ENCODE data around the gene GXYLT2. TPM values are rescaled to one million over a fixed set of nuclear protein-coding genes. Genes with fewer than 3 reads are reported as not detected.

GXYLT2 gene
- total RNA-seq, 2 donors from 2014 or later: 32.4 to 35.1 TPM

DNA sequence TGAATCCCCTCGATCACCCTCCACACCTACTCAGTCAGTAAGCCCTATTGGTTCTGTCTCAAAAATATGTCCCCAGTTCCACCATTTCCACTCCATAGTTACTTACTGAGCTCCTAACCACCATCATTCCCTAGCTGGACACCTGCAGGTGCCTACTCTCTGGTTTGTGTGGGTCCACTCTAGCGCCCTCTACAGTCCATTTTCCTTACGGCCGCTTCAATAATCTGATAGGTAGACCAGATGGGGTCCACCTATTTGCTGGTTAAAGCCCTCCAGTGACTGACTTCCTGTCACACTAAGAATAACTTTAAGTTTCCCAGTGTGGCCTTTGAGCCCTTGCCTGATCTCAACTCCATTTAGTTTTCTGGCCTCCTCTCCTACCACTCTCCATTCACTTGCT lies 5.0 kb downstream of the GXYLT2 start:
- no peak overlapping the region for H3K4me3 ChIP-seq
- DNase-seq (ENCODE audit: low spot score) (no peak), ATAC-seq (ENCODE audit: insufficient number of reproducible peaks, low FRiP score, low read depth) (no peak)
- TF ChIP-seq, protein P1, sequence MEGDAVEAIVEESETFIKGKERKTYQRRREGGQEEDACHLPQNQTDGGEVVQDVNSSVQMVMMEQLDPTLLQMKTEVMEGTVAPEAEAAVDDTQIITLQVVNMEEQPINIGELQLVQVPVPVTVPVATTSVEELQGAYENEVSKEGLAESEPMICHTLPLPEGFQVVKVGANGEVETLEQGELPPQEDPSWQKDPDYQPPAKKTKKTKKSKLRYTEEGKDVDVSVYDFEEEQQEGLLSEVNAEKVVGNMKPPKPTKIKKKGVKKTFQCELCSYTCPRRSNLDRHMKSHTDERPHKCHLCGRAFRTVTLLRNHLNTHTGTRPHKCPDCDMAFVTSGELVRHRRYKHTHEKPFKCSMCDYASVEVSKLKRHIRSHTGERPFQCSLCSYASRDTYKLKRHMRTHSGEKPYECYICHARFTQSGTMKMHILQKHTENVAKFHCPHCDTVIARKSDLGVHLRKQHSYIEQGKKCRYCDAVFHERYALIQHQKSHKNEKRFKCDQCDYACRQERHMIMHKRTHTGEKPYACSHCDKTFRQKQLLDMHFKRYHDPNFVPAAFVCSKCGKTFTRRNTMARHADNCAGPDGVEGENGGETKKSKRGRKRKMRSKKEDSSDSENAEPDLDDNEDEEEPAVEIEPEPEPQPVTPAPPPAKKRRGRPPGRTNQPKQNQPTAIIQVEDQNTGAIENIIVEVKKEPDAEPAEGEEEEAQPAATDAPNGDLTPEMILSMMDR (IDR thresholded peaks at IDR 0.05): no peak
- H3K9me3 ChIP-seq: no peaks in the 10 kb centered on the region
- no peak overlapping the region for H3K27ac ChIP-seq
- H3K4me1 ChIP-seq (ENCODE audit: control insufficient read depth in 1 of 2, low read depth in 2 of 2): peaks cover 12 to 49% of the 10 kb centered on the region in 2 donors
- H3K27me3 ChIP-seq (replicated peaks; ENCODE audit: insufficient read depth): no peaks in the 10 kb centered on the region
- H3K36me3 ChIP-seq: no peaks in the 10 kb centered on the region

DNA sequence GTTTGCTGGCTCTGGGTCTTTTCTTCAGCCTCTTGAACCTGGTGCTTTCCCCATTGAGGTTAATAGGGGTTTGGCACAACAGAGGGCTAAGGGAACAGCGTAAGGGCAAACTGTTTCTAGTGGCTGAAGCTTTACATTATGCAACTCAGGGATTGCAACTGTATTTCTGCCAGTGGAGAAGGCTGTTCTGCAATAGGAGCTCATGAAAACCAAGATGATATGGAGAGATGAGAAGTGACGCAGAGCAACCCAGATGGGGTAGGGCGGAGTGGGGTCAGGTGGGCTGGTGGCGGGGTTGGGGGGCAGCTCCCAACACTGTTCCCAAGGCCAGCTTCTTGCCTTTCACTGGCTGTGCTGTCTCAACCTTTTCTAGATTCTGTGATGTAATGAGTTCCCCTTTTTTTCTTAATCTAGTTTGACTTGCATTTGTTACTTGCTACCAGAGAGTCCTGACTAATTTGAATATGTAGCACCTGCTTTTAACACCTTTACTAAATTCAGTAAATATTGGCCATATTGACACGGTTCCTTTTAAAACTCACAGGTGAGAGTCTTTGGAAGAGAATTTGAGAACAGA lies 7.2 kb downstream of the GXYLT2 start:
- H3K27me3 ChIP-seq (replicated peaks; ENCODE audit: insufficient read depth): no peaks in the 10 kb centered on the region
- TF ChIP-seq, protein P1 (IDR thresholded peaks at IDR 0.05): no peak
- ATAC-seq (ENCODE audit: insufficient number of reproducible peaks, low FRiP score, low read depth): no peak

DNA sequence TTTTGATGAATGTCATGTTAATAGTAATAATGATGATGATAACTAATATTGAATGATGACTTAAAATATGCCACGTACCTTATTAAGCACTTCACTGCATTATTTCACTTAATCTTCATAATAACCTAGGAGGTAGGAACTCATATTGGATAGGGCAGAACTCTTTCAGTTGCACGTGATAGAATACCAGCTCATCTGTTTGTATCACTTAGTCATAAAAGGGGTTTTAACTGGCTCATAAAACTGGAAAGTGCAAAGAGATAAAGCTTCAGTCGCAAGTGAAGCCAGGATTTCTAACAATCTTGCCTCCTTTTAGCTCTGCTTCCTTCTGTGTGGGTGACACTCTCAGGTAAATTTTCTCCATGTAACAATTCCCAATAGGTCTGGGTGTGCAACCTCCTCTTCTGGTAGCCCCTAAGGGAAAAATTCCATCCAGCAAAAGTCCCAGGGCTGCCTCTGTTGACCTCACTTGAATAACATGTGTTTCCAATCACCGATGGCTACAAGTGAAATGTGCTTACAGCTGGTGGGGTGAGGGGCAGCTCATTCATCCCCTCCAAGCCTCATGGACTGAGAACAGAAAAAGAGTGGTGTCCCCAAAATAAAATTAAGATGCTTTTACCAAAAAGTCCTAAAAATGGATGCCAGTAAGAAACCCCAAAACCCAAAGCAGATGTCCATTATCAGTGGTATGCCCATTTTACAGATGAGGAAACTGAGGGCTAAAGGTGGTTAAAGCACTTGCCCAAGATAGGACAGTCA lies 9.3 kb downstream of the GXYLT2 start:
- H3K36me3 ChIP-seq: no peaks in the 10 kb centered on the region
- no peak for DNase-seq (ENCODE audit: low spot score)
- H3K27me3 ChIP-seq (replicated peaks; ENCODE audit: insufficient read depth): no peaks in the 10 kb centered on the region
- no peak for ATAC-seq (ENCODE audit: insufficient number of reproducible peaks, low FRiP score, low read depth)
- TF ChIP-seq, protein P1 (IDR thresholded peaks at IDR 0.05): no peak
- H3K9me3 ChIP-seq: no peaks in the 10 kb centered on the region
- H3K4me3 ChIP-seq: no peak overlapping the region
- H3K4me1 ChIP-seq (ENCODE audit: control insufficient read depth in 1 of 2, low read depth in 2 of 2): peaks cover 2 to 44% of the 10 kb centered on the region in 2 donors
- no peak overlapping the region for H3K27ac ChIP-seq

More for the DNA sequence above, 7.2 kb downstream of the GXYLT2 start:
- Histone ChIP-seq H3K4me3 (no peak overlapping the region), H3K27ac (no peak overlapping the region), H3K4me1 (ENCODE audit: control insufficient read depth in 1 of 2, low read depth in 2 of 2) (peaks cover 12 to 63% of the 10 kb centered on the region in 2 donors), H3K36me3 (no peaks in the 10 kb centered on the region), H3K9me3 (no peaks in the 10 kb centered on the region)
- DNase-seq (ENCODE audit: low spot score): no peak

DNA sequence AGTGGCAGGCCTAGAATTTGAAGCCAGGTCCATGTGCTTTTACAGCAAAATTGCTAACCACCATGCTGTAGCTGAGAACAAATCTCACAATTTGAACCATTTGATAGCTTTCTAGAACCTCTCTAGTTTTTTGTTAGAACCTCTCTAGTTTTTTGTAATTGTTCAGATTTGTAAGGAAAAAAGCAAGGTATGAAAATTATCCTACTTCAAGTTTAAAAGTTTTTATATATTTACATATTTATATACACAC lies 9.8 kb downstream of the GXYLT2 start:
- Histone ChIP-seq H3K36me3 (no peaks in the 10 kb centered on the region), H3K4me1 (ENCODE audit: control insufficient read depth in 1 of 2, low read depth in 2 of 2) (peaks cover 0 to 41% of the 10 kb centered on the region in 2 donors), H3K27me3 (replicated peaks; ENCODE audit: insufficient read depth) (no peaks in the 10 kb centered on the region), H3K27ac (no peak overlapping the region), H3K4me3 (no peak overlapping the region), H3K9me3 (no peaks in the 10 kb centered on the region)
- ATAC-seq (ENCODE audit: insufficient number of reproducible peaks, low FRiP score, low read depth) (no peak), DNase-seq (ENCODE audit: low spot score) (no peak)
- TF ChIP-seq, protein P1 (IDR thresholded peaks at IDR 0.05): no peak

DNA sequence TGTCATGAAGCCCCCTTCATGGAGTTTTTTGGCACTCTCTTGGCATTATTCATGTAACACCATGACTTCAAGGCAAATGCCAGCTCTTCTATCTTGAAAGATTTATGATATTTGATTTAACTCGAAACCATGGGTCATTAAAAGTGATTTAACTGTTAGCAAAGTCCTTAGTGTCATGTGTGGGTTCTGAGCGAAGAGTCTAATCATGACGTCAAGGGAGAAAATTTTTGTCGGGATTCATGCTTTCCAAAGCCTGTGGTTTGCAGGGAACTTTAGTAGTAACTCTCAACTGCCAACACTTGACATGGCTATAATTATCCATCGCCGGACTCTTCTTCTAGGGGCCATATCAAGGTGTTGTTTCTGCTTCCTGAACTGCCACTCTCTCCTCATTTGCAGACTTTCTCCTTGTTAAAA lies 11.5 kb downstream of the GXYLT2 start:
- ATAC-seq (ENCODE audit: insufficient number of reproducible peaks, low FRiP score, low read depth) (no peak), DNase-seq (ENCODE audit: low spot score) (no peak)
- peaks cover 13 to 54% of the 10 kb centered on the region in 2 donors for H3K4me1 ChIP-seq (ENCODE audit: control insufficient read depth in 1 of 2, low read depth in 2 of 2)
- TF ChIP-seq, protein P1 (IDR thresholded peaks at IDR 0.05): no peak
- no peaks in the 10 kb centered on the region for H3K27me3 ChIP-seq (replicated peaks; ENCODE audit: insufficient read depth)
- H3K36me3 ChIP-seq: no peaks in the 10 kb centered on the region
- H3K4me3 ChIP-seq: no peak overlapping the region
- no peak overlapping the region for H3K27ac ChIP-seq
- H3K9me3 ChIP-seq: no peaks in the 10 kb centered on the region
